ENCODE data around the gene DNER.

The DNER gene

GRCh38 chr2:229601396-229601795 lies 113.0 kb downstream of the DNER start:
- TF ChIP-seq CTCF (conservative IDR thresholded peaks at IDR 0.05; ENCODE audit: low read length) (no peak), EZH2phosphoT487 (IDR thresholded peaks at IDR 0.05; ENCODE audit: borderline replicate concordance) (no peak)
- Histone ChIP-seq H3K4me3 (ENCODE audit: low read length, poor library complexity, severe bottlenecking) (no peak overlapping the region), H3K4me1 (ENCODE audit: insufficient read depth, low read length, poor library complexity, severe bottlenecking) (no peaks in the 10 kb centered on the region), H3K9ac (ENCODE audit: low read depth, low read length, poor library complexity, severe bottlenecking) (no peak overlapping the region), H3K27me3 (ENCODE audit: insufficient read depth, low read length, poor library complexity, severe bottlenecking) (no peaks in the 10 kb centered on the region), H3K4me2 (ENCODE audit: low read depth, low read length, poor library complexity, severe bottlenecking) (no peak overlapping the region), H3F3A (ENCODE audit: low read depth) (no peaks in the 10 kb centered on the region), H3K9me3 (ENCODE audit: insufficient read depth, low read depth, low read length) (no peaks in the 10 kb centered on the region), H3K36me3 (ENCODE audit: insufficient read depth, low read length) (no peaks in the 10 kb centered on the region), H3K79me2 (ENCODE audit: insufficient read depth, low read length) (no peaks in the 10 kb centered on the region), H2AFZ (ENCODE audit: low read length) (no peak overlapping the region), H3K9me2 (replicated peaks; ENCODE audit: low read depth, low read length) (no peaks in the 10 kb centered on the region), H4K20me1 (ENCODE audit: insufficient read depth, low read length, poor library complexity, severe bottlenecking) (no peaks in the 10 kb centered on the region)

- Histone ChIP-seq H3K79me2 (ENCODE audit: insufficient read depth, low read length) (no peaks in the 10 kb centered on the region), H3K36me3 (ENCODE audit: insufficient read depth, low read length) (no peaks in the 10 kb centered on the region), H3F3A (ENCODE audit: low read depth) (no peaks in the 10 kb centered on the region), H3K27me3 (ENCODE audit: insufficient read depth, low read length, poor library complexity, severe bottlenecking) (no peaks in the 10 kb centered on the region), H3K4me1 (ENCODE audit: insufficient read depth, low read length, poor library complexity, severe bottlenecking) (no peaks in the 10 kb centered on the region), H2AFZ (ENCODE audit: low read length) (no peak overlapping the region), H3K4me2 (ENCODE audit: low read depth, low read length, poor library complexity, severe bottlenecking) (no peak overlapping the region), H3K9me3 (ENCODE audit: insufficient read depth, low read depth, low read length) (no peaks in the 10 kb centered on the region), H3K9me2 (replicated peaks; ENCODE audit: low read depth, low read length) (no peaks in the 10 kb centered on the region), H3K4me3 (ENCODE audit: low read length, poor library complexity, severe bottlenecking) (no peak overlapping the region), H3K9ac (ENCODE audit: low read depth, low read length, poor library complexity, severe bottlenecking) (no peak overlapping the region), H4K20me1 (ENCODE audit: insufficient read depth, low read length, poor library complexity, severe bottlenecking) (no peaks in the 10 kb centered on the region)
- TF ChIP-seq CTCF (conservative IDR thresholded peaks at IDR 0.05; ENCODE audit: low read length), result no peak
Observed at GRCh38 chr2:229598227-229598626, 116.1 kb downstream of the DNER start.

GRCh38 chr2:229596796-229597195 lies 117.6 kb downstream of the DNER start:
- no peaks in the 10 kb centered on the region for H3K9me2 ChIP-seq (replicated peaks; ENCODE audit: low read depth, low read length)
- no peaks in the 10 kb centered on the region for H3K4me1 ChIP-seq (ENCODE audit: insufficient read depth, low read length, poor library complexity, severe bottlenecking)
- no peak overlapping the region for H3K4me3 ChIP-seq (ENCODE audit: low read length, poor library complexity, severe bottlenecking)
- H3K9me3 ChIP-seq (ENCODE audit: insufficient read depth, low read depth, low read length), result no peaks in the 10 kb centered on the region
- no peak overlapping the region for H3K9ac ChIP-seq (ENCODE audit: low read depth, low read length, poor library complexity, severe bottlenecking)
- H3K79me2 ChIP-seq (ENCODE audit: insufficient read depth, low read length), result no peaks in the 10 kb centered on the region
- H3K27me3 ChIP-seq (ENCODE audit: insufficient read depth, low read length, poor library complexity, severe bottlenecking), result no peaks in the 10 kb centered on the region
- no peaks in the 10 kb centered on the region for H4K20me1 ChIP-seq (ENCODE audit: insufficient read depth, low read length, poor library complexity, severe bottlenecking)
- H3K36me3 ChIP-seq (ENCODE audit: insufficient read depth, low read length), result no peaks in the 10 kb centered on the region
- H3K4me2 ChIP-seq (ENCODE audit: low read depth, low read length, poor library complexity, severe bottlenecking), result no peak overlapping the region
- H2AFZ ChIP-seq (ENCODE audit: low read length), result no peak overlapping the region
- TF ChIP-seq CTCF (conservative IDR thresholded peaks at IDR 0.05; ENCODE audit: low read length) (no peak), EZH2phosphoT487 (IDR thresholded peaks at IDR 0.05; ENCODE audit: borderline replicate concordance) (no peak)
- H3F3A ChIP-seq (ENCODE audit: low read depth), result no peaks in the 10 kb centered on the region

Measured in Loucy (cell line).